ENCODE measurements around the gene MEIKIN.

The MEIKIN gene
- total RNA-seq = 0 to 0.05 reads per million in 2 donors

DNA sequence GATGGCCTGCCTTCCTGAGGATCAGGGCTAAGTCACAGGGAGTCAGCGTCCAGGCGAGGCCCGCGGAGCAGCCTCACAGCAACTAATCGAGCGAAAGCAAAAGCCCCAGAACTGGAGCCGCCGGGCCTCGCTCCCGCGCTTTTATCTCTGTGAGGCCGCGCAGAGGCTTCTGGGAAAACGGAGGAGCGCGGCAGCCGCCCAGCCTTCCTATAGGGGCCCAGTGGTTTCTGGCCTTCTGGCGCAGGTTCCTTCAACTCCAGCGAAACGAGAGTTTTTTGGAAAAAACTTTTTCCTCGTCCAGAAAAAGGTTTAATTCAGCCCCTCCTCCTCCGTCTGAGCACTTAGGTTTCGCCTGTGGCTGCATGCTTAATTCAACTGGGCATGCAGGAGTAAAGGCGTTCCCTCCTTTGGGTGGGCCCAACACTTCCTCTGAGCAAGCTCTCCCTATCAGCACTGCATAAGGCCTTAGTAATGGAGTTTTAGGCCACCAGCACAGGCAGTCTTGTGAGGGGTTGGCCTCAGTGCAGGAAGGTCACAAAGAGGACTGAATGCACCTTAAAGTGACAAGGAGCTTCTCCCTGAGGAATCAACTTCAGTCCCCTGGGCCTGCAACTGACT is at the start of gene MEIKIN:
Gene MEIKIN (minus strand): TSS at position 113 of the 618 bp plus-strand sequence. CDS start 158 bp downstream, outside the sequence.
- DNase-seq = no peak

DNA sequence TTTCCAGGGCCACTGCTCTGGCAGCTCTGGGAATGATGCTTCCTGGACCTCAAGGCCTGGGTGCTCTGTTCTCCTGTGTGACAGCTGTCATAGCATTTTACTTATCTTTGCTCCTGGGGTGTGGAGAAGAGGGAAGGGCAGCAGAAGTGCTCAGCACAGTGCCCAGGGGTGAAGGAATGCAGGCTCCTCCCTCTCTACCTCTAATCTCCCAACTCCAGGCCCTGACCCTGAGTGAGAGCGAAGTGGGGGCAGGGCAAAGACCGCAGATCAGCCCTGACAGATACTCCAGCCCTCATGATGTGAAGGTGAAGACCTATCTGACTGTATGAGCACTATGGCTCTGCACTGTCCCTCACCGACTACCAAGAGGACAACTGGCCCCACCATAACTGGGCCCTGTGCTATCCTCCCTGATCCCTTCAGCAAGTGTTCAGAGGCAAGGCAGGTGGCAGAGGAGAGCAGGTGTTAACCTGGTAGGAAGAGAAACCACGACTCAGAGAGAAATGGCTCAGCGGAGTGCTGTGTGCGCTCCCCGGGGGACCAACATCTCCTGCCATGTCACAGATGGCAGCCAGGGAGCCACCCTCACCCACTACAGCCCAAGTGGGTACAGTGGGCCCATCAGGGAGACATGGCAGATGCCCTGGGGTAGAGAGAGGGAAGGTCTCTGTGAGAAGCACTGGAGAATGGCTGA is 49.2 kb upstream of the MEIKIN start:
- DNase-seq = no peak

DNA sequence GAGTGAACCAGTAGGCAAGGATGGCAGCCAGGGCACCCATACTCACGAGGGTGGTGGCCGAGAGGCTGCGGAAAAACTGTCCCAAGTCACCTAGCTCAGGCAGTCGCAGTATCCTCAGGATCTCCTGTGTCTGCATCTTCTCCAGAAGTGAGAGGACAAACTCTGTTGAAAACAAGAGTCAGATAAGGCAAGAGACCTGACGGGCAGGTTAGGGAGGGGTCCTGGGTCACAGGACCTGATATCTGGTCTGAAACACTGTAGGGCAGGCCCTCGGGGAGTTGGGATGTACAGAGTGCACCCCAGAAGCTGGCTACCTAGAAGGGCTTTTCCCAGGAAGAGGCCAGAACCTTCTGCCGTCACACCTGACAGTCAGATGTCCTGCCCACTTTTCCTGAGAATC is 48.6 kb upstream of the MEIKIN start:
- DNase-seq = no peak

DNA sequence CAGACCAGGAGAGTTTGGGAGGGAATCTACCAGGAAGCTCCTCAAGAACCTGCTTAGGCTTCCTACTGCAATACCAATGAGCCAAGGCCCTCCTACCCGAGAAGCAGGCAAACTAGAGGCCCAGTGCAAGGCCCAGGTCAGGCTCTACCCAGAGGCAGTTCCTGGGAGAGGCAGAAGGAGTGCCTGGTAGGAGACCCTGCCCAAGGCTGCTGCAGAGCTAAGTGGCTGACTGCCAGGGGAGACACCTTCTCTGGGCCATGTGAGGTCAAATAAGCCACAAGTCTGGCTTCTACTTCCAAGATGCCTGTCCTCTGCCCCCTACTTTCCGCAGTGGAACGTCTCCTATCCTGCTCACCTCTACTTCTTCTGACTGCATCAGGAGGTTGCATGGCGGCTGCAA is 48.2 kb upstream of the MEIKIN start:
- DNase-seq = no peak

DNA sequence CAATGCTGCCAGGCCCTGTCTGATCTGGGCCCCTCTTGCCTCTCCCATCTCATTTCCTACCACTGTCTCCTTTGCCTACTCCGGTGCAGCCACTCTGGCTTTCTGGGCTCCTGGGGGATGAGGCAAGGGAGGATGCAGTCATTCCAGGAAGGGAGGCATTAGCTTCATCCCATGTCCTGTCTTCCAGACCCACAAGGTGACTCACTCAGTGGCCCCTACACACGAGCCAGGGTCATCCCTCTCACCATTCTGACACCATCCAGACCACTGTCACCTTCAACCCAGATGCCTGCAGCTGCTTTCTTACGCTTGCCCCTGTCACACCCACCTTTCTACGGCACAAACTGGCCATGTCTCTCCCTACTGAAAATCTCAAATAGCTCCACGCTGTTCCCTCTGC is 46.9 kb upstream of the MEIKIN start:
- DNase-seq = no peak

GRCh38 chr5:131991593-131992324 is 46.3 kb upstream of the MEIKIN start:
- DNase-seq = no peak

DNA sequence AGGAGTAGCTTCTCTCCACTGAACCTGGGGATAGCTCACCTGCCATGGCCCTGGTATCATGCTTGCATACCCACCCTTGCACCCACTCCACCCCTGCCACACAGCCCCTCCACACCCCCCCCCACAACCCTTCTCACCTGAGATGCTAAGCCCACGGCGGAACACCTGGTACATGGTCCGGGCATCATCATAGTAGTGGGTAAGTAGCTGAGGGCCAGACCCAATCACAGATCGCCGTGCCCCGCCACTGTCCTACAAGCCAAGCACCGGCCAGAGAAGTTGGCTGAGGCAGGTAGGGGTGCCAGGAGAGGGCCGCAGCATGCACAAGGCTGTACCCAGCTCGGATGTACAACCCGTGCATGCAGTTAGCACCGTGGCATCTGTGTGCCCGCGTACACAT is 45.3 kb upstream of the MEIKIN start:
- DNase-seq = no peak

DNA sequence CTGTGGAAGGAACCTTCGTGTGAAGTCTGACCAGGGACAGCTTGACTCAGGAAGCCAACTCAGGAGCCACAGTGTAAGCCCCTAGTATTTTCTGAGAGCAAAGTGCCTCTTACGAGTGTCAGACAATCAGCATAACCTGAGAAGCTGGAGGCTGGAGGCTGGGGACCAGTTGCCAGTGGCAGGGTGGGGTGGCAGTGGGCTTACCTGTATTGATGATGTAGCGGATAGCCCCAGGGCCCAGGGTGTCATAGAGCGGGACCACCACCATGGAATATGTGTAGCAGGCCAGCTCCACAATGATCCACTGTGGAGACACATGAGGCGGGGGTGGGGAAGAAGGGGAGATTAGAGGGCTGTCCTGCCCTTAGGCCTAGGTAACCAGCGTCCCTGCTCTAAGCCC is 43.1 kb upstream of the MEIKIN start:
- no peak for DNase-seq

- no peak for DNase-seq
Observed at GRCh38 chr5:131987251-131987650, 41.8 kb upstream of the MEIKIN start.

DNA sequence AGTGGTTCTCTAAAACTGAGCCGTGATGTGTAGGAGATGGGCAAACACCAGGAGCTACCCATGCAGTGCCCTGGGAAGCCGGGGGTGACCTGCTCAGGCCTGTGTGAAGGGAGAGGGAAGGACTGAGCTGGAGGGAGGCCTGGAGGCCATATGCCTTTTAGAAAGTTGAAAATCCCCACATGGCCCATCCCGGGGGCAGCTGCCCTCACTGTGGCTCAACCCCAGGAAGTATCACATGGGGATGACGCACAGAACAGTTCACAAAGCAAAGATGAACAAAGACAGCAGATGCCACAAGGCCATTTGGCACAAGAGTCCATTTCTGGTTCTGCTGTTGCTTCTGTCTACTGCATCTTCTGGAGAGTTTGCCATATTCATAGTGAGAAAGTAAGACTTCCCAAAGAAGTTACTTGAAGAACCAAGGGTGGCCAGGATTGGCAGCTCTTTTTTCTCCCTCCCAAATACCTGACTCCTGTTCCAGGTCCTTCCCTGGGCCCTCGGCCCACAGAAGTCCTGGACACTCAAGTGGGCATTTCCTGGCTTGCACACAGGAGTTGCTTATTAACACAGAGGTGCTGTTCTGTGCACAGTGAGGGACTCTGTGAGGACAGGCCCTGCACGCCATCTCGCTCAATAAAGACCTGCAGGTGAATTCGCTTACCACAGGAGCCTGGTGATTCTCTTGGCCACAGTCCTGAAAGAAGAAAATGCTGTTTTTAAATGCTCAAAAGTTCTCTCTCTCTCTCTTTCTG is 40.9 kb upstream of the MEIKIN start:
- DNase-seq = no peak

- DNase-seq = no peak
Observed at GRCh38 chr5:131984956-131985665, 39.6 kb upstream of the MEIKIN start.

GRCh38 chr5:131983244-131983771 is 37.8 kb upstream of the MEIKIN start:
- DNase-seq = no peak

- DNase-seq = no peak
Observed at GRCh38 chr5:131981516-131981915, 36.1 kb upstream of the MEIKIN start.

- no peak for DNase-seq
Observed at GRCh38 chr5:131980696-131981095, 35.2 kb upstream of the MEIKIN start.

GRCh38 chr5:131979816-131980215 is 34.4 kb upstream of the MEIKIN start:
- no peak for DNase-seq

DNA sequence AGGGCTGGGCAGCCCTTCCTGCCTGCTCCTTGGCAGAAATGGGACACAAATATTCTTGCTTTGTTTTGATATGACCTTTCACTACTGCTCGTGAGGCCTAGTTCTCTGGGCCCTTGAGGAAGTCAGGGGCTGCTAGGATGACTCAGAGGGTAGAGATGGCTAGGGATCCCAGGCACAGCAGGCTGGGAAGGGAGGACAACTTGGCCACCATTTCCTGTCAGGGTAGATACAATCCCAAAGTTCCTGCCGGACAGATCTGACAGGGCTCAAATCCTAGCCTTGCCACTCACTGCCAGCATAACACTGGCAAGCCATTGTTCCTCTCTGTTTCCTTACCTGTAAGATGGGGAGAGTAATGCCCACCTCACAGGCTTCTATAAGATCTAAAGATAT is 31.7 kb upstream of the MEIKIN start:
- DNase-seq = no peak

- DNase-seq = no peak
Observed at GRCh38 chr5:131976414-131977211, 31.1 kb upstream of the MEIKIN start.

GRCh38 chr5:131974956-131975726 is 29.7 kb upstream of the MEIKIN start:
- DNase-seq = no peak

DNA sequence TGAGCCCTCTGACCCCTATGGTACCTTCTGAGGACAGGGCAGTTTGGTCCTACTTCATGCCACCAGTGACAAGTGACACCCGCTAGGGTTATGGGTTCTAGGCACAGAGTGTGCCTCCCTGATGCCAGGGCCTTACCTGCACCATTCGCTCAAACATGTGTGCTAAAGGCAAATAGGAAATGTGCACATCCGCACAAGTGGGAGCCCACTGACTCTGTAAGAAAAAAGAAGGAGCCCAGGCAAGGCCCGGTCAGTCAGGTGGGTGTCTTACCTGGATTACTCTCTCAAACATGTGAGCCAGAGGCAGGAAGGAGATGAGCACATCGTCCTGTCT is 29.1 kb upstream of the MEIKIN start:
- no peak for DNase-seq

DNA sequence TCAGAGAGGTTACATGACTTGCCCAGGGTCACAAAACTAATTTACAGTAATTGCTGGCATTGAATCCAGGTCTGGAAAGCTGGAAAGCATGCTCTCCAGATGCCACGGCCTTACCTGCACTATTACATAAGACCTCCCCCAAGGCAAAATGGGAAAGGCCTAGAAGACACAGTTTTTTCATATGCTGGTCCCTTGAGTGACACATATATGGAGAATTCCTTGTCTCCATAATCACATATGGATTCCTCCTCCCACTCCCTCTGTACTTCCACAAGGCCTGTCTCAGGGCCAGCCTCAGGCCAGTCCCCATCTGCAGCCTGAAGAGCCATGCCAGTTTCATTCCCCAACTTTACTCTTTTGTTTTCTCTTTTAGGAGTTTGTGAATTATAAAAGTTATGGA is 28.6 kb upstream of the MEIKIN start:
- no peak for DNase-seq
